Activated naive CD4-positive, alpha-beta T cell treated with anti-CD3 and anti-CD28 coated beads, Interleukin-2, amount 10 ng/mL, durations not matched to agents 7 days and 5 days (primary cell): ENCODE results near the gene ORC4.
A peak's percentile ranks its signal among the peaks of the same experiment; 100 is the strongest.
"Not testable (repeated sequence)": the region's sequence is repeated elsewhere in the genome, so short reads cannot be mapped to it uniquely, and the experiment has no call there.

Experiments used
- CTCF ChIA-PET: fragments of 350-600 bp; sonication (Branson Sonifier 250); formaldehyde crosslinking; loops from one replicate; lab custom pipeline; 2021; ENCODE audit warnings: antibody characterized with exemption; lab: Charles Lee
- DNase-seq: peaks from one replicate; pipeline ENCODE4 v3.0.0-alpha.2; 2020
- H3K27ac Mint-ChIP-seq: one replicate; pipeline ENCODE4 v1.8.0; 2021; ENCODE audit warnings: mild to moderate bottlenecking, moderate library complexity, mixed read lengths
- H3K27me3 Mint-ChIP-seq: one replicate; pipeline ENCODE4 v1.8.0; 2021; ENCODE audit warnings: mild to moderate bottlenecking, mixed read lengths
- H3K36me3 Mint-ChIP-seq: one replicate; pipeline ENCODE4 v1.8.0; 2021; ENCODE audit warnings: mixed read lengths
- H3K4me1 Mint-ChIP-seq: one replicate; pipeline ENCODE4 v1.8.0; 2021; ENCODE audit warnings: mixed read lengths
- H3K4me3 Mint-ChIP-seq: one replicate; pipeline ENCODE4 v1.8.0; 2021; ENCODE audit warnings: mild to moderate bottlenecking, moderate library complexity, mixed read lengths
- H3K9me3 Mint-ChIP-seq: one replicate; pipeline ENCODE4 v1.8.0; 2021; ENCODE audit warnings: mixed read lengths

The ORC4 gene

GRCh38 chr2:148028781-148029180 is 8.2 kb upstream of the ORC4 start:
- no peak overlapping the region for H3K27ac Mint-ChIP-seq
- CTCF ChIA-PET, result no interaction called here
- H3K27me3 Mint-ChIP-seq, result no peaks in the 10 kb centered on the region
- no peaks in the 10 kb centered on the region for H3K9me3 Mint-ChIP-seq
- peaks cover 6% of the 10 kb centered on the region for H3K36me3 Mint-ChIP-seq
- no peak overlapping the region for H3K4me3 Mint-ChIP-seq
- DNase-seq, result no peak
- H3K4me1 Mint-ChIP-seq, result peaks cover 12% of the 10 kb centered on the region

DNA sequence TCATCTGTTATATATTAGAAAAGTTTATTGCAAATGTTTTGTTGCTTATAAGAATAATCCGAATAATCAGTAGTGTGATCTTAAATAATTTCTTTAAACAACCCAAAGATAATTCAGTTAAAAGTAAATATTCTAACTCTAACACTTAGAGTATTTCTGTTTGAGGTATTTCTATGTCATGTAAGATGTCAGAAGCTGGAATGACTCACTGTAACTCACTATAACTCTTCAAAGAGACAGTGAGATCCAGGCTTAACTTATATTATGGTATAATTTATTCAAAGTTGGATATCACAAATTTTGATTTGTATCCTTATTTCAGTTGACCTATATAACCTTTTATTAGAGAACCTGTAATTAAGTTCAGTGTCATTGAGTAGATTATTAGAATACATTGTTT is 7.3 kb upstream of the ORC4 start:
- CTCF ChIA-PET, result no interaction called here
- DNase-seq, result no peak
- Mint-ChIP-seq H3K27me3 (no peaks in the 10 kb centered on the region), H3K4me3 (no peak overlapping the region), H3K4me1 (peaks cover 20% of the 10 kb centered on the region), H3K27ac (no peak overlapping the region), H3K9me3 (no peaks in the 10 kb centered on the region), H3K36me3 (peaks cover 8% of the 10 kb centered on the region)

DNA sequence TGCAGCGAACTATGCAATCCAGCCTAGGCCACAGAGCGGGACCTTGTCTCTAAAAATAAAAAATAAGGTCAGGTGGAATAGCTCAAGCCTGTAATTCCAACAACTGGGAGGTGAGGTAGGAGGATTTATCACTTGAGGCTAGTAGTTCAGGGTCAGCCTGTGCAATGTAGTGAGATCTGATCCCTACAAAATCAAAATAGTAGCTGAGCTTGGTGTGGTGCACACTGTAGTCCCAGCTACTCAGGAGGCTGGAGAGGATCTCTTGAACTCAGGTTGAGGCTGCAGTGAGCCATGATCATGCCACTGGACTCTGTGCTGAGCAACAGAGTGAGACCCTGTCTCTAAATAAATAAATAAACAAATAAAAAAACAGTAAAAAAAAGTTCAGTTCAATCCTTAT is 6.0 kb upstream of the ORC4 start:
- H3K4me3 Mint-ChIP-seq, result no peak overlapping the region
- no peaks in the 10 kb centered on the region for H3K27me3 Mint-ChIP-seq
- peaks cover 27% of the 10 kb centered on the region for H3K4me1 Mint-ChIP-seq
- CTCF ChIA-PET, result no interaction called here
- H3K27ac Mint-ChIP-seq, result no peak overlapping the region
- DNase-seq, result no peak
- H3K36me3 Mint-ChIP-seq, result peaks cover 9% of the 10 kb centered on the region
- H3K9me3 Mint-ChIP-seq, result no peaks in the 10 kb centered on the region

DNA sequence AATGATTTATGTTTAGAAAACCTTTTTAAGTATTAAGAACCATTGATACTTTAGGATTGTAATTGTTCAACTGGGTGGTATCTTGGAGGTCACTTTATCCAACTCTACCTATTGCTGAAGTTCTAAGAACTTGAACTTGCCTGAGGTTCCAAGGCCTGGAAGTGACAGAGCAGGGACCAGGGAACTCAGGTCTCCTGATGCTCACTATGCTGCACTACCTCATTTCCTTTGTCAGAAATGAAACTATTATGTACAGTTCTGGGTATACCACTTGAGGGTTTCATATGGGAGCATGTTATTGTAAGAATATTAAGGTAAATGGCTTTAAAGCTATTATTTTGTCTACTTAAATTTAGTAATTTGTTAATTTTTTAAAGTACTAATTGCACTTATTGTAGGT is 3.3 kb upstream of the ORC4 start:
- CTCF ChIA-PET, result interaction anchor here (0.7 to 1.9 kb wide), 2 partner anchors 34 to 86 kb away, joined by 3 to 5 read pairs; no protein-coding TSS in a partner anchor
- Mint-ChIP-seq H3K36me3 (peaks cover 11% of the 10 kb centered on the region), H3K4me1 (peaks cover 41% of the 10 kb centered on the region)

GRCh38 chr2:148022882-148023281 is 2.3 kb upstream of the ORC4 start:
- CTCF ChIA-PET, result no interaction called here
- DNase-seq, result no peak
- H3K36me3 Mint-ChIP-seq, result peaks cover 12% of the 10 kb centered on the region
- no peaks in the 10 kb centered on the region for H3K9me3 Mint-ChIP-seq
- peak overlapping the region; percentile 99 for H3K4me3 Mint-ChIP-seq
- peak overlapping the region; percentile 51 for H3K27ac Mint-ChIP-seq
- peaks cover 50% of the 10 kb centered on the region for H3K4me1 Mint-ChIP-seq
- no peaks in the 10 kb centered on the region for H3K27me3 Mint-ChIP-seq

More for the DNA sequence above, 3.3 kb upstream of the ORC4 start:
- peak overlapping the region; percentile 90 for H3K27ac Mint-ChIP-seq
- peak overlapping the region; percentile 66 for H3K4me3 Mint-ChIP-seq
- H3K27me3 Mint-ChIP-seq, result no peaks in the 10 kb centered on the region
- H3K9me3 Mint-ChIP-seq, result no peaks in the 10 kb centered on the region
- DNase-seq, result peak; percentile 32

- H3K27me3 Mint-ChIP-seq, result no peaks in the 10 kb centered on the region
- H3K9me3 Mint-ChIP-seq, result no peaks in the 10 kb centered on the region
- no peak for DNase-seq
- peaks cover 52% of the 10 kb centered on the region for H3K4me1 Mint-ChIP-seq
- H3K4me3 Mint-ChIP-seq, result peak overlapping the region; percentile 99
- CTCF ChIA-PET, result interaction anchor here (1.9 kb wide), 1 partner anchor 33 kb away, joined by 5 read pairs; no protein-coding TSS in a partner anchor
- H3K27ac Mint-ChIP-seq, result peak overlapping the region; percentile 98
- peaks cover 12% of the 10 kb centered on the region for H3K36me3 Mint-ChIP-seq
Measured at GRCh38 chr2:148022351-148022750, 1.8 kb upstream of the ORC4 start.

DNA sequence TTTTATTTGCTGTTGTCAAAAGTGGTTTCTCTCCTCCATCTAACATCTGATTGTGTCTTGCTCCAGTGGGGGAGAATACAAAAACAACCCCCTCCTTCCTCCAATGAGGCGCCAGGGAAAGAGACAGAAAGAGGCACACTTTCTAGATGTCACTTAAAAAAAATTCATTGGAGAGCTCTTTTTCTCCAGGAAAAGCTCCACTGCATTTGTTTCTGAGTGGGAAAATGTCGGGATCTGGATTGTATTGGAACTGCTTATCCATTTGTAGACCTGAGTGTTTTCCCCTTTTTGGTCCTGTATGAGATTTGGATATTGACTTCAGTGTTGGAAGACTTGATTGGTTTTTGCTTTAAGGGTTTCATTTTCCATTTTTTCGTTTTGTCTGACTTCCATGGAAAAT is 1.3 kb upstream of the ORC4 start:
- peaks cover 12% of the 10 kb centered on the region for H3K36me3 Mint-ChIP-seq
- no peaks in the 10 kb centered on the region for H3K27me3 Mint-ChIP-seq
- no peaks in the 10 kb centered on the region for H3K9me3 Mint-ChIP-seq
- H3K4me1 Mint-ChIP-seq, result peaks cover 53% of the 10 kb centered on the region
- peak overlapping the region; percentile 98 for H3K27ac Mint-ChIP-seq
- DNase-seq, result no peak
- H3K4me3 Mint-ChIP-seq, result peak overlapping the region; percentile 99
- CTCF ChIA-PET, result interaction anchor here (1.9 kb wide), 1 partner anchor 32 kb away, joined by 5 read pairs; no protein-coding TSS in a partner anchor

DNA sequence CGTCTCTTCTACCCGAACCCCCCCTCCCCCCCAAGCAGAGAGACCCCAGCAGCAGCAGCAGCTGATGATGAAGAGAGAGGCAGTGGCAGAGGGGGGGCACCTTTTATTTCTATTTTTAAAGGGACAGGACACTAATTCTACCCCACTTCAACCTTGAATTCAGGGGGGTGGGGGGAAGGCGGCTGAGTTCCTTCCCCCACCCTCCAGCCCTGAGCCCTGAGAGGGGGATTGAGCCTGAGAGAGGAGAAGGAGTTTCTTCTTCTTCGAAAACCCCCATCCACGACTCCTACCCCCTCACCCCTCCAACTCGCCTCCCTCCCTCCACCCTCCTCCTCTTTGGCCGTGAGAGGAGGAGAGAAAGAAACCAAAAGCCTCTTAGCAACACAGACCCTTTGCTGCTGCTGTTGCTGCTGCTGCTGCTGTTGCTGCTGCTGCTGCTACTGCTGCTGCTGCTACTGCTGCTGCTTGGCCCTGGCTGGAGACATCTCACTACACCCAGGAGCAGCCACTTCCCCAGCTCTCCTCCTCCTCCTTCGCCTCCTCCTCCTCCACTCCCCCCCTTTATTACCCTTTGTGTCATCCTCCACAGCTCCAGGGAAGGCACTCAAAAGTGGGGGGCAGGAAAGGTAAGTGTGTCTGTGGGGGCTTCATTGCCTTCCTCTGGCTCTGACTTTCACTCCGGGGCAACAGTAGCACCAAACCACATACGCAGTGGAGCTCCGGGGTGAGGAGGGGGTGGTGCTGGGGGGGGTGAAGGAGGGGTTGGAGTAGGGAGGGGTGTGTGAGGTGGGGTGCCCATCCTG is 723 bp upstream of the ORC4 start, which contains the start of gene MBD5:
Gene MBD5, plus strand, starts transcription at position 33 of the 803 bp plus-strand sequence.
- Mint-ChIP-seq H3K27ac (peak within 1 kb of the TSS; percentile 98), H3K36me3 (peaks cover 12% of the 10 kb centered on the region), H3K27me3 (no peaks in the 10 kb centered on the region), H3K4me3 (peak within 1 kb of the TSS; percentile 99), H3K4me1 (peaks cover 56% of the 10 kb centered on the region), H3K9me3 (no peaks in the 10 kb centered on the region)
- CTCF ChIA-PET, result interaction anchor here (0.6 to 1.9 kb wide), 3 partner anchors 32 to 659 kb away, joined by 3 to 5 read pairs (median 5); no protein-coding TSS in a partner anchor
- peak; percentile 76 for DNase-seq

DNA sequence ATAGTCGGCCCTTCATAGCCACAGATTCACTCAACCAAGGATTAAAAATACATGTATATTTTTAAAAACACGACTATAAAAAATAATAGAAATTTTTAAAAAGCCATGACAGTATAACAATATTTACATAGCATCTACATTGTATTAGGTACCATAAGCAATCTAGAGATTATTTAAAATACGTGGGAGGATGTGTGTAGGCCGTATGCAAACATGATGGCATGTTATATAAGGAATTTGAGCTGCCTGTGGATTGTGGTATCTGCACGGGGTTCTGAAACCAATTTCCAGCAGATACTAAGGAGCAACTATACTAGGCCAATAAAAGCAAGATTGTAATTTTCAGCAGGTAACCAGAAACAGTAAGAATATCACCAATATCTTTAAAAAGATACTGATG is 5.9 kb downstream of the ORC4 start:
- Mint-ChIP-seq H3K4me3 (no peak overlapping the region), H3K9me3 (no peaks in the 10 kb centered on the region), H3K27me3 (no peaks in the 10 kb centered on the region), H3K27ac (no peak overlapping the region), H3K4me1 (peaks cover 22% of the 10 kb centered on the region), H3K36me3 (peaks cover 13% of the 10 kb centered on the region)
- CTCF ChIA-PET, result no interaction called here
- DNase-seq, result no peak

- H3K4me1 Mint-ChIP-seq, result peaks cover 15% of the 10 kb centered on the region
- no peak overlapping the region for H3K4me3 Mint-ChIP-seq
- H3K27me3 Mint-ChIP-seq, result no peaks in the 10 kb centered on the region
- DNase-seq, result no peak
- H3K36me3 Mint-ChIP-seq, result peaks cover 14% of the 10 kb centered on the region
- CTCF ChIA-PET, result no interaction called here
- H3K9me3 Mint-ChIP-seq, result no peaks in the 10 kb centered on the region
- H3K27ac Mint-ChIP-seq, result no peak overlapping the region
Measured at GRCh38 chr2:148013876-148014275, 6.7 kb downstream of the ORC4 start.

DNA sequence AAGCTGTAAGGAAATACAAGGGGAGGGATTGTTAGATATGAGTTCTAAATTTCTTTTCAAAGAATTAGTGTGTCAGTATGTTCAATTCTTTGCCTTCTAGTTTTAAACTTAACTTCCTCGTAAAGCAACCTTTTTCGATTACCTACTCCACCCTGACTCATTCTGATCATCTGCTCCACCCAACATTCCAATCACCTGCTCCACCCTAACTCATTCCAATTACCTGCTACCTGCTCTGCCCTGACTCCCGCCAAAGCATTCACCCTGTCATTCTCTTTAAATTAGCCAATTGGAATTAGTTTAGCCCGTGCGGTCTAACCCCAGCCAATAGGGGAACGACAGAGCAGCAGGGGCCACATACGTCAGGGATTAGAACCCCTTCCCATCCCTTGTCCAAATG is 12.1 kb downstream of the ORC4 start:
- peaks cover 18% of the 10 kb centered on the region for H3K36me3 Mint-ChIP-seq
- not testable (repeated sequence) for H3K27ac Mint-ChIP-seq, H3K4me1 Mint-ChIP-seq, H3K4me3 Mint-ChIP-seq, H3K9me3 Mint-ChIP-seq, DNase-seq, H3K27me3 Mint-ChIP-seq
- CTCF ChIA-PET, result interaction anchor here (2.6 kb wide), 1 partner anchor 18 kb away, joined by 7 read pairs; no protein-coding TSS in a partner anchor

DNA sequence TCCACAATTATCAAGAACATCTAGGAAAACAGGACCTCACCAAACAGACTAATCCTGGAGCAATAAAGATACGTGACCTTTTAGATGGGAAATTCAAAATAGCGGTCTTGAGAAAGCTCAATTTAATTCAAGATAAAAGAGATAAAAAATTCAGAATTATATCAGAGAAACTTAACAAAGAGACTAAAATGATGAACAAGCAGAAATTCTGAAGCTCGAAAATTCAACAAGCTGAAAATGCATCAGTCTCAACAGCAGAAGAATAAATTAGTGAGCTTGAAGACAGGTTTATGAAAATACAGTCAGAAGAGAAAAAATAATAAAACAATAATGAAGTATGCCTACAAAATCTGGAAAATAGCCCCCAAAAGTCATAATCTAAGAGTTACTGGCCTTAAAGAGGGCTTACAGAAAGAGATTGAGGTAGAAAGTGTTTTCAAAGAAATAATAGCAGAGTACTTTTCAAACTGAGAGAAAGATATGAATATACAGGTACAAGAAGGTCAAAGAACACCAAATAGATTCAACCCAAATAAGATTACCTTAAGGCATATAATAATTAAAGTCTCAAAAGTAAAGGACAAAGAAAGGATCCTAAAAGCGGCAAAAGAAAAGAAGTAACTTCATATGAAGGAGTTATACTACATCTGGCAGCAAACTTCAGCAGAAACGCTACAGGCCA is 13.2 kb downstream of the ORC4 start:
- peaks cover 19% of the 10 kb centered on the region for H3K36me3 Mint-ChIP-seq

GRCh38 chr2:148006249-148007007 is 14.1 kb downstream of the ORC4 start:
- Mint-ChIP-seq H3K27ac (no peak overlapping the region), H3K4me3 (no peak overlapping the region), H3K9me3 (peaks cover 25% of the 10 kb centered on the region), H3K4me1 (no peaks in the 10 kb centered on the region), H3K27me3 (no peaks in the 10 kb centered on the region), H3K36me3 (peaks cover 22% of the 10 kb centered on the region)
- no peak for DNase-seq
- CTCF ChIA-PET, result interaction anchor here (0.6 to 2.6 kb wide), 2 partner anchors 16 to 718 kb away, joined by 3 to 7 read pairs; no protein-coding TSS in a partner anchor

More for the DNA sequence above, 13.2 kb downstream of the ORC4 start:
- Mint-ChIP-seq H3K27me3 (no peaks in the 10 kb centered on the region), H3K9me3 (peaks cover 16% of the 10 kb centered on the region), H3K4me3 (no peak overlapping the region), H3K4me1 (no peaks in the 10 kb centered on the region), H3K27ac (no peak overlapping the region)
- no peak for DNase-seq
- CTCF ChIA-PET, result interaction anchor here (2.6 kb wide), 1 partner anchor 17 kb away, joined by 7 read pairs; no protein-coding TSS in a partner anchor

DNA sequence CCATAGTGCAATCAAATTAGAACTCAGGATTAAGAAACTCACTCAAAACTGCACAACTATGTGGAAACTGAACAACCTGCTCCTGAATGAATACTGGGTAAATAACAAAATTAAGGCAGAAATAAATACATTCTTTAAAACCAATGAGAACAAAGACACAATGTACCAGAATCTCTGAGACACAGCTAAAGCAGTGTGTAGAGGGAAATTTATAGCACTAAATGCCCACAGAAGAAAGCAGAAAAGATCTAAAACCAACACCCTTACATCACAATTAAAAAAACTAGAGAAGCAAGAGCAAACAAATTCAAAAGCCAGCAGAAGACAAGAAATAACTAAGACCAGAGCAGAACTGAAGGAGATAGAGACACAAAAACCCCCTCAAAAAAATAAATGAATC is 18.1 kb downstream of the ORC4 start:
- DNase-seq, H3K4me1 Mint-ChIP-seq, CTCF ChIA-PET, H3K4me3 Mint-ChIP-seq, H3K27me3 Mint-ChIP-seq, H3K27ac Mint-ChIP-seq: not testable (repeated sequence)
- H3K9me3 Mint-ChIP-seq, result peaks cover 20% of the 10 kb centered on the region
- peaks cover 19% of the 10 kb centered on the region for H3K36me3 Mint-ChIP-seq
